Subcutaneous adipose tissue (tissue), 4 donors: ENCODE data around the gene DPP7. TPM values are rescaled to one million over a fixed set of nuclear protein-coding genes. Genes with fewer than 3 reads are reported as not detected.

Experiments
- CTCF ChIP-seq: fragments of 450-650 bp; IDR thresholded peaks from one replicate; pipeline ENCODE4 v1.5.1; 2016; ENCODE audit warnings: low read depth, mild to moderate bottlenecking, control low read depth, antibody characterized with exemption, moderate library complexity
- total RNA-seq, 4 donors: library from RNA; depleted of rRNA; stranded (reverse); fragments of >200 nt; gene quantifications; one replicate each; pipeline ENCODE4 v1.1.0, GENCODE V29; 2016

Gene DPP7
- total RNA-seq, 4 donors from 2014 or later = 57.4 to 135 (median 117) TPM

DNA sequence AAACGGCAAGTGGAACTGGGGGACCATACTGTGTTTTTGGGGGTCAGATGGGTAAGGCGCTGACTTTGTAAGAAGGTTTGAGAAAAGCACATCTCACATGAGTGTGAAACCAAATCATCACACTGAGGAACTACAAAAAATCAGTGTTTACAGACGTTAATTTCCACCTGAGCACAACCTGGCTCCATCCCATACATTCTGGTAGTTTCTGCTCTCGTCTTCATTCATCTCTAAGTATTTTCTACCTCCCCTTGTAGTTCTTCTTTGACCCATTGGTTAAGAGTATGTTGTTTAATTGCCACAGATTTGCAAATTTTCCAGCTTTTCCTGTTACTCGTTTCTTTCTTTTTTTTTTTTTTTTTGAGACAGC lies 8.9 kb upstream of the DPP7 start:
- TF ChIP-seq CTCF = no peak

GRCh38 chr9:137117269-137117731 lies 2.8 kb upstream of the DPP7 start:
- TF ChIP-seq CTCF = no peak

GRCh38 chr9:137116728-137117127 lies 2.2 kb upstream of the DPP7 start:
- TF ChIP-seq CTCF = no peak

DNA sequence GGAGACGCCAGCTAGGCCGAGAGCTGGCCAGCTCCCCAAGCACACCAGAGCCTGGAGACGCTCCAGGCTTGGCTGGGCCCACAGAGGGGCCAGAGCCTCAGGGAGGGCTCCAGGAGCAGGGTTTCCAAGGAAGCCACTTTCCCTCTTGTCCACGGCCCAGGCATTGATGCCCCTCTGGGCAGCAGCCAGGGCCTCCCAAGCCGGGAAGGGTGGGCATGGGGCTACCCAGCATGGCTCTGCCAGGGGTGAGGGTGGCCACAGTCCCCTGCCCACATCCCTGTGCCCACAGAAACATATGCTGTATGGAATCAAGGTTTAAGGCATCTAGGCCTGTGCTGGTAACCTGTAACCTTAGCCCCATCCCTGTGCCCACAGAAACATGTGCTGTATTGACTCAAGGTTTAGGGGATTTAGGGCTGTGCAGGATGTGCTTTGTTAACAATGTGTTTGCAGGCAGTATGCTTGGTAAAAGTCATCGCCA lies 1.5 kb upstream of the DPP7 start:
- TF ChIP-seq CTCF = no peak

- no peak for TF ChIP-seq CTCF
Measured at GRCh38 chr9:137115394-137116026, 977 bp upstream of the DPP7 start.

DNA sequence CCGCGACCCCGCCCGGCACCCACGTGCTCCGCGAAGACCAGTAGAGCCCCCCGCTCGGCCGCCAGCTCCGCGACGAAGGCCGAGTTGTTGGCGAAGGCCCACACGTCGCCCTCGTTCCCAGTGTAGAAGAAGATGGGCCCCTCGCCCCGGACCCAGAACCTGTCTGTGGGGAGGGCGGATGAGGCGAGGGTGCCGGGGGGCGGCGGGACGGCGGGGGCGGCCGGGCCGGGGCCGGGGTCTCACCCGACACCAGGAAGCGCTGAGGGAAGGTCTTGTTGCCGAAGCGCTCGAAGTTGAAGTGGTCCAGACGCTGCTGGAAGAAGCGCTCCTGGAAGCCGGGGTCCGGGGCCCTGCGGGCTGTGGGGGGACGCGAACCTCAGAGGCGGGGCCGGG lies 317 bp downstream of the DPP7 start:
- no peak for TF ChIP-seq CTCF

DNA sequence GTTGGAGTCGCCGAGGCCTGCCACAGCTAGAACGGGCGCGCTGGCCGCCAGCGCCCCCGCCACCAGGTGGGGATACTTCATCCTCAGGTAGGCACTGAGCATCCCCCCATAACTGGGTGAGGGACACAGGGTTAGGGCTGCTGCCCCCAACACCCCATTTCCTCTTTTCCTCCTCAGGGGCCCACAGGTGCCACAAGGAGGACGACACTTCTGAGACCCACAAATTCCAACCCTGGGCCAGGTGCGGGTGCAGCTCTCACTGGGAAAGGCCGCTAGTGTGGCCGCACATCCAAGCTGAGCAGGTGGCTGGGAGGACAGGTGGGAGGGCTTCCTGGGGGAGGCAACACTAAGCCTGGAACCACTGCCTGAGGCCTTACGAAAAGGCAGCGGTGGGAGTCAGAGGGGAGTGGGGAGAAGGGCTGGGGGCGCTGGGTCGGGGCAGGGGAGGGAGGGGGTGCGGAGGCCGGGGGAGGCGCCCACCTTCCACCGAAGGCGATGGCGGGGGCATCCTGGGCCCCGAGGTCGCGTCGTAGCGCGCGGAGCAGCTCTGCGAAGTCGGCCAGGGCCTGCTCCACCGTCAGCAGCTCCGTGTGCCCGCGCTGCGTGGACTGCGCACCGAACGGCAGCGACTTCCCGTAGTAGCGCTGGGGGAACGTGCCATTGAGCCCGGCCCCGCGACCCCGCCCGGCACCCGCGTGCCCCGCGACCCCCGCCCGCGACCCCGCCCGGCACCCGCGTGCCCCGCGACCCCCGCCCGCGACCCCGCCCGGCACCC lies 961 bp downstream of the DPP7 start:
- no peak for TF ChIP-seq CTCF
